PC-9 (cell line): ENCODE data around the gene NKPD1. TPM values are rescaled to one million over a fixed set of nuclear protein-coding genes. Genes with fewer than 3 reads are reported as not detected.

Source experiments
- BruUV-seq: library from RNA; stranded (reverse); fragments of 400-500 nt; replicated peaks from 2 replicates; lab custom pipeline; 2021; lab: Mats Ljungman, UMichigan
- CTCF ChIA-PET: fragments of 300-600 bp; sonication (Branson Sonifier 250); formaldehyde crosslinking; loops from one replicate; lab custom pipeline; 2022; ENCODE audit warnings: antibody characterized with exemption; lab: Charles Lee
- POLR2A ChIA-PET: fragments of 300-600 bp; sonication (Branson Sonifier 250); formaldehyde crosslinking; loops from one replicate; lab custom pipeline; 2022; ENCODE audit warnings: antibody characterized with exemption; ENCODE audit not compliant: unreplicated experiment; lab: Charles Lee
- DNase-seq, 2 experiments: peaks; one replicate each; pipeline versions ENCODE4 v3.0.0 to v3.0.0-alpha.2; 2015 to 2022; ENCODE audit warnings: mixed read lengths in 1 of 2
- H2AFZ ChIP-seq: fragments of 200-600 bp; sonication (generic); 2 replicates; pipeline ENCODE4 v1.8.1; 2017; ENCODE audit warnings: antibody characterized with exemption
- H3F3A ChIP-seq: fragments of 200-600 bp; sonication (generic); 2 replicates; pipeline ENCODE4 v1.8.1; 2017; ENCODE audit warnings: antibody characterized with exemption, mild to moderate bottlenecking, low read depth; ENCODE audit not compliant: insufficient read depth
- H3K27ac ChIP-seq: fragments of 200-600 bp; sonication (generic); 2 replicates; pipeline ENCODE4 v1.6.1; 2016; ENCODE audit warnings: mixed run types
- H3K27me3 ChIP-seq: fragments of 200-600 bp; sonication (generic); 2 replicates; pipeline ENCODE4 v1.6.1; 2016; ENCODE audit warnings: low read depth, mixed run types; ENCODE audit not compliant: insufficient read depth
- H3K36me3 ChIP-seq: fragments of 200-600 bp; sonication (generic); 2 replicates; pipeline ENCODE4 v1.6.1; 2016; ENCODE audit warnings: low read depth, mixed run types
- H3K4me1 ChIP-seq: fragments of 200-600 bp; sonication (generic); replicated peaks from 2 replicates; pipeline ENCODE4 v1.6.1; 2016; ENCODE audit warnings: mixed run types; ENCODE audit not compliant: insufficient read depth
- H3K4me2 ChIP-seq: fragments of 200-600 bp; sonication (generic); 2 replicates; pipeline ENCODE4 v1.6.1; 2017; ENCODE audit warnings: mixed run types
- H3K4me3 ChIP-seq: fragments of 200-600 bp; sonication (generic); 2 replicates; pipeline ENCODE4 v1.6.1; 2016; ENCODE audit warnings: mixed run types
- H3K79me2 ChIP-seq: fragments of 200-600 bp; sonication (generic); 2 replicates; pipeline ENCODE4 v1.6.1; 2017; ENCODE audit warnings: low read depth, mixed run types
- H3K9me2 ChIP-seq: fragments of 200-600 bp; sonication (generic); 2 replicates; pipeline ENCODE4 v1.8.1; 2017; ENCODE audit warnings: mild to moderate bottlenecking; ENCODE audit not compliant: insufficient read depth
- H3K9me3 ChIP-seq: fragments of 200-600 bp; sonication (generic); 2 replicates; pipeline ENCODE4 v1.8.1; 2016; ENCODE audit warnings: low read depth; ENCODE audit not compliant: insufficient read depth
- H4K20me1 ChIP-seq: fragments of 200-600 bp; sonication (generic); 2 replicates; pipeline ENCODE4 v1.8.1; 2017; ENCODE audit not compliant: insufficient read depth
- EZH2 ChIP-seq: fragments of 200-600 bp; sonication (generic); IDR thresholded peaks from 2 replicates; pipeline ENCODE4 v1.8.0; 2017; ENCODE audit warnings: antibody characterized with exemption, low read depth
- intact Hi-C: fragments of 100-400 bp; cut with micrococcal nuclease; formaldehyde crosslinking; loops from one replicate; pipeline ENCODE4 v1.10.0; 2022; ENCODE audit not compliant: unreplicated experiment
- total RNA-seq: library from RNA; stranded (reverse); gene quantifications from 2 replicates; pipeline ENCODE4 v1.2.3, GENCODE V29; 2021
- TF ChIP-seq, protein P1 (sequence below): fragments of 200-600 bp; sonication (generic); conservative IDR thresholded peaks from 2 replicates; pipeline ENCODE4 v1.6.1; 2017; ENCODE audit warnings: mixed run types, antibody characterized with exemption, mild to moderate bottlenecking, moderate library complexity

NKPD1 gene
- total RNA-seq, 1 experiment from 2014 or later, result 0.37 TPM

- TF ChIP-seq, protein P1, sequence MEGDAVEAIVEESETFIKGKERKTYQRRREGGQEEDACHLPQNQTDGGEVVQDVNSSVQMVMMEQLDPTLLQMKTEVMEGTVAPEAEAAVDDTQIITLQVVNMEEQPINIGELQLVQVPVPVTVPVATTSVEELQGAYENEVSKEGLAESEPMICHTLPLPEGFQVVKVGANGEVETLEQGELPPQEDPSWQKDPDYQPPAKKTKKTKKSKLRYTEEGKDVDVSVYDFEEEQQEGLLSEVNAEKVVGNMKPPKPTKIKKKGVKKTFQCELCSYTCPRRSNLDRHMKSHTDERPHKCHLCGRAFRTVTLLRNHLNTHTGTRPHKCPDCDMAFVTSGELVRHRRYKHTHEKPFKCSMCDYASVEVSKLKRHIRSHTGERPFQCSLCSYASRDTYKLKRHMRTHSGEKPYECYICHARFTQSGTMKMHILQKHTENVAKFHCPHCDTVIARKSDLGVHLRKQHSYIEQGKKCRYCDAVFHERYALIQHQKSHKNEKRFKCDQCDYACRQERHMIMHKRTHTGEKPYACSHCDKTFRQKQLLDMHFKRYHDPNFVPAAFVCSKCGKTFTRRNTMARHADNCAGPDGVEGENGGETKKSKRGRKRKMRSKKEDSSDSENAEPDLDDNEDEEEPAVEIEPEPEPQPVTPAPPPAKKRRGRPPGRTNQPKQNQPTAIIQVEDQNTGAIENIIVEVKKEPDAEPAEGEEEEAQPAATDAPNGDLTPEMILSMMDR, result no peak
- TF ChIP-seq EZH2, result no peak
- ChIA-PET CTCF (no interaction called here), POLR2A (no interaction called here)
- Histone ChIP-seq H3K79me2 (no peaks in the 10 kb centered on the region), H2AFZ (no peak overlapping the region), H3K27me3 (no peaks in the 10 kb centered on the region), H3F3A (no peaks in the 10 kb centered on the region), H3K36me3 (no peaks in the 10 kb centered on the region), H3K4me3 (no peak overlapping the region), H3K9me2 (no peaks in the 10 kb centered on the region), H3K9me3 (no peaks in the 10 kb centered on the region), H3K4me2 (no peak overlapping the region), H3K27ac (no peak overlapping the region), H3K4me1 (no peaks in the 10 kb centered on the region), H4K20me1 (no peaks in the 10 kb centered on the region)
- no TSS peak for BruUV-seq
- no peak for DNase-seq
- intact Hi-C loops, result no loop called here
Measured at GRCh38 chr19:45195764-45196163, 35.0 kb upstream of the NKPD1 start.

DNA sequence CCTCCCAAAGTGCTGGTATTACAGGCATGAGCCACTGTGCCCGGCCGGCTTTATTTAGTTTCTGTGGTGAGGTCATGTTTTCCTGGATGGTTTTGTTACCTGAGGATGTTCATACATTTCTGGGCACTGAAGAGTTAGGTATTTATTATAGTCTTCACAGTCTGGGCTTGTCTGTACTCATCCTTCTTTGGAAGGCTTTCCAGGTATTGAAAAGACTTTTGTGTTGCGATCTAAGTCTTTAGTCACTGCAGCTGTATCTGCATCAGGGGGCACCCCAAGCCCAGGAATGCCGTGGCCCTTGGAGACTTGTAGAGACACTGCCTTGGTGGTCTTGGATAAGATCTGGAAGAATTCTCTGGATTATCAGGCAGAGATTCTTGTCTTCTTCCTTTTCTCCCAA, 30.6 kb upstream of the NKPD1 start:
- no peaks in the 10 kb centered on the region for H3K27me3 ChIP-seq
- no peak overlapping the region for H3K27ac ChIP-seq
- TF ChIP-seq, protein P1, result no peak
- TF ChIP-seq EZH2, result no peak
- no peaks in the 10 kb centered on the region for H4K20me1 ChIP-seq
- H3K79me2 ChIP-seq, result no peaks in the 10 kb centered on the region
- H3K4me3 ChIP-seq, result no peak overlapping the region
- ChIA-PET CTCF (interaction anchor here (0.5 to 0.7 kb wide), 2 partner anchors 237 to 635 kb away, joined by 3 read pairs; no protein-coding TSS in a partner anchor), POLR2A (no interaction called here)
- no peak overlapping the region for H2AFZ ChIP-seq
- peaks cover 10% of the 10 kb centered on the region; the same call in 1 of the 2 replicates for H3F3A ChIP-seq
- H3K4me2 ChIP-seq, result no peak overlapping the region
- no peak for DNase-seq
- no TSS peak for BruUV-seq
- no peaks in the 10 kb centered on the region for H3K36me3 ChIP-seq
- no peaks in the 10 kb centered on the region for H3K9me3 ChIP-seq
- intact Hi-C loops, result no loop called here
- no peaks in the 10 kb centered on the region for H3K9me2 ChIP-seq
- H3K4me1 ChIP-seq, result no peaks in the 10 kb centered on the region

GRCh38 chr19:45189971-45190370, 29.2 kb upstream of the NKPD1 start:
- no peak for TF ChIP-seq EZH2
- TF ChIP-seq, protein P1, result no peak
- POLR2A ChIA-PET, result no interaction called here
- CTCF ChIA-PET, result interaction anchor here (0.5 kb wide), 1 partner anchor 35 kb away, joined by 4 read pairs; no protein-coding TSS in a partner anchor

More at GRCh38 chr19:45189971-45190370, 29.2 kb upstream of the NKPD1 start:
- BruUV-seq, result no TSS peak
- no peak overlapping the region for H3K27ac ChIP-seq
- H3F3A ChIP-seq, result peaks cover 16% of the 10 kb centered on the region; the same call in 1 of the 2 replicates
- no peaks in the 10 kb centered on the region for H3K79me2 ChIP-seq
- no peaks in the 10 kb centered on the region for H4K20me1 ChIP-seq
- no peak for DNase-seq
- H3K27me3 ChIP-seq, result no peaks in the 10 kb centered on the region
- H3K9me3 ChIP-seq, result no peaks in the 10 kb centered on the region
- H3K4me2 ChIP-seq, result no peak overlapping the region
- no peaks in the 10 kb centered on the region for H3K9me2 ChIP-seq
- no peak overlapping the region for H2AFZ ChIP-seq
- H3K4me1 ChIP-seq, result no peaks in the 10 kb centered on the region
- H3K36me3 ChIP-seq, result no peaks in the 10 kb centered on the region
- no peak overlapping the region for H3K4me3 ChIP-seq
- intact Hi-C loops, result loop anchor here (5.0 kb wide), 1 partner anchor 173 kb away; no protein-coding TSS in a partner anchor
